ENCODE results near the gene ST8SIA1. TPM values are rescaled to one million over a fixed set of nuclear protein-coding genes. Genes with fewer than 3 reads are reported as not detected.

ST8SIA1 gene
- total RNA-seq, 1 donor from 2014 or later, result 22.0 TPM

DNA sequence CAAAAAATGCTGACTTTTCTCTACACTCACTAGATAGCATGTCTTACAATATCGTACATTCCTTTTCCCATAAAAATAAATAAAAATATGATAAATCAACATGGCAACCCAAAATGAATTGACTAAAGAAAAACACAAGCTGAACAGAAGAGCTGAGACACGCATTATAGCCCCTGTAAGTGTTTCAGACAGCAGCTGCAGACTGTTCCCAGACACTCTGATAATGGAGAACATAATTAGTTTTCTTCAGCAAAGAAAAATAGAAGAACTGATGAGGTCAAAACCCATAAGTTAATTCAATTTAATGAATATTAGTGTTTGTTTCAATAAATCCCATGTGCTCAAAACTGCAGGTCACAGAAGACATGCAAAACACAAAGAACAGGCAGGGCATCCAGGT is 23.8 kb downstream of the ST8SIA1 start:
- no peak overlapping the region for H3K4me3 Mint-ChIP-seq (ENCODE audit: unreplicated experiment)
- TF ChIP-seq, protein P1, sequence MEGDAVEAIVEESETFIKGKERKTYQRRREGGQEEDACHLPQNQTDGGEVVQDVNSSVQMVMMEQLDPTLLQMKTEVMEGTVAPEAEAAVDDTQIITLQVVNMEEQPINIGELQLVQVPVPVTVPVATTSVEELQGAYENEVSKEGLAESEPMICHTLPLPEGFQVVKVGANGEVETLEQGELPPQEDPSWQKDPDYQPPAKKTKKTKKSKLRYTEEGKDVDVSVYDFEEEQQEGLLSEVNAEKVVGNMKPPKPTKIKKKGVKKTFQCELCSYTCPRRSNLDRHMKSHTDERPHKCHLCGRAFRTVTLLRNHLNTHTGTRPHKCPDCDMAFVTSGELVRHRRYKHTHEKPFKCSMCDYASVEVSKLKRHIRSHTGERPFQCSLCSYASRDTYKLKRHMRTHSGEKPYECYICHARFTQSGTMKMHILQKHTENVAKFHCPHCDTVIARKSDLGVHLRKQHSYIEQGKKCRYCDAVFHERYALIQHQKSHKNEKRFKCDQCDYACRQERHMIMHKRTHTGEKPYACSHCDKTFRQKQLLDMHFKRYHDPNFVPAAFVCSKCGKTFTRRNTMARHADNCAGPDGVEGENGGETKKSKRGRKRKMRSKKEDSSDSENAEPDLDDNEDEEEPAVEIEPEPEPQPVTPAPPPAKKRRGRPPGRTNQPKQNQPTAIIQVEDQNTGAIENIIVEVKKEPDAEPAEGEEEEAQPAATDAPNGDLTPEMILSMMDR (IDR thresholded peaks at IDR 0.05; ENCODE audit: partially characterized antibody, unreplicated experiment), result no peak
- peaks cover 9% of the 10 kb centered on the region for H3K4me1 Mint-ChIP-seq (ENCODE audit: low read depth, unreplicated experiment)
- no peaks in the 10 kb centered on the region for H3K27me3 Mint-ChIP-seq (ENCODE audit: unreplicated experiment)
- peaks cover 3% of the 10 kb centered on the region for H3K9me3 Mint-ChIP-seq (ENCODE audit: unreplicated experiment)
- no peak overlapping the region for H3K27ac Mint-ChIP-seq (ENCODE audit: unreplicated experiment)
- no peak for DNase-seq
- no peaks in the 10 kb centered on the region for H3K36me3 Mint-ChIP-seq (ENCODE audit: unreplicated experiment)

GRCh38 chr12:22310275-22310674 is 24.2 kb downstream of the ST8SIA1 start:
- peak overlapping the region; percentile 23 for H3K27ac Mint-ChIP-seq (ENCODE audit: unreplicated experiment)
- no peaks in the 10 kb centered on the region for H3K27me3 Mint-ChIP-seq (ENCODE audit: unreplicated experiment)
- no peaks in the 10 kb centered on the region for H3K36me3 Mint-ChIP-seq (ENCODE audit: unreplicated experiment)
- H3K4me1 Mint-ChIP-seq (ENCODE audit: low read depth, unreplicated experiment), result peaks cover 9% of the 10 kb centered on the region
- no peak overlapping the region for H3K4me3 Mint-ChIP-seq (ENCODE audit: unreplicated experiment)
- no peak for DNase-seq
- TF ChIP-seq, protein P1 (IDR thresholded peaks at IDR 0.05; ENCODE audit: partially characterized antibody, unreplicated experiment), result no peak
- peaks cover 3% of the 10 kb centered on the region for H3K9me3 Mint-ChIP-seq (ENCODE audit: unreplicated experiment)

GRCh38 chr12:22307811-22308210 is 26.7 kb downstream of the ST8SIA1 start:
- H3K9me3 Mint-ChIP-seq (ENCODE audit: unreplicated experiment), result peaks cover 3% of the 10 kb centered on the region
- peak overlapping the region; percentile 50 for H3K27ac Mint-ChIP-seq (ENCODE audit: unreplicated experiment)
- TF ChIP-seq, protein P1 (IDR thresholded peaks at IDR 0.05; ENCODE audit: partially characterized antibody, unreplicated experiment), result no peak
- peaks cover 1% of the 10 kb centered on the region for H3K36me3 Mint-ChIP-seq (ENCODE audit: unreplicated experiment)
- peaks cover 9% of the 10 kb centered on the region for H3K4me1 Mint-ChIP-seq (ENCODE audit: low read depth, unreplicated experiment)
- no peak overlapping the region for H3K4me3 Mint-ChIP-seq (ENCODE audit: unreplicated experiment)
- H3K27me3 Mint-ChIP-seq (ENCODE audit: unreplicated experiment), result no peaks in the 10 kb centered on the region
- DNase-seq, result no peak

DNA sequence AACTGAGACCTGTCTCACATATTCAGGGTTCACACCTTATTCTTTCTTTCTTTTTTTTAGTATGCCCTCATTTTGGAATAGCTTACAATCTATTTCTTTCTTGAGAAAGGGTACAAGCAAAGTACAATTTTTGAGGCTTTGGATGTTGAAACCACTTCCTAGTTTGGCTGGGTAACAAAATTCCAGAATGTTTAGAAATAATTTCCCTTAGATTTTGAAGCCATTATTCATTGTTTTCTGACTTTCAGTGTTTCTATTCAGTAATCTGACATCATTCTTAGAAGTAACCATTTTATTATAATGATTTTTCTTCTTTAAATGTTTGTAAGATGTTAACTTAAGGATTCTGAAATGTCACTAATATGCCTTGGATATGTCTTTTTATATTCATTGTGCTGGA is 28.2 kb downstream of the ST8SIA1 start:
- Mint-ChIP-seq H3K9me3 (ENCODE audit: unreplicated experiment) (peaks cover 4% of the 10 kb centered on the region), H3K27ac (ENCODE audit: unreplicated experiment) (no peak overlapping the region), H3K27me3 (ENCODE audit: unreplicated experiment) (no peaks in the 10 kb centered on the region), H3K4me1 (ENCODE audit: low read depth, unreplicated experiment) (peaks cover 9% of the 10 kb centered on the region), H3K36me3 (ENCODE audit: unreplicated experiment) (peaks cover 9% of the 10 kb centered on the region), H3K4me3 (ENCODE audit: unreplicated experiment) (no peak overlapping the region)
- TF ChIP-seq, protein P1 (IDR thresholded peaks at IDR 0.05; ENCODE audit: partially characterized antibody, unreplicated experiment), result no peak
- no peak for DNase-seq

DNA sequence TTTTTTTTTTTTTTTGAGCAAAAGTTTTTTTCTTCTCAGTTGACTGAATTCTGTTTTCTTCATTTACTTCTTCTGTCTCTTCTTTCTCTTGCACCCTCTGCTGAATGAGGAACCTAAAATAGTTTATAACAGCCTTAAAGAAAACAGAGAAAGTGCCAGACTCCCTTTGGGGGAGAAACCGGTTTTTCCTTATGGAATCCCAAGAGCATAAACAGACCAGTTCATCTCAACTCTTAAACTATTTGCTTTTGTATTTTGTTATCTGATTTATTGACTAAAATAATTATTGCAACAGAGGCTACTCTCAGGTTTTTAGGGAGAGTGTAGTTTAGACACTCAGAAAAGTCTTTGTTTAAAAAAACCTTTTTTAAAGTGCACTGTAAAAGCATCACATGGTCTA is 30.2 kb downstream of the ST8SIA1 start:
- peaks cover 9% of the 10 kb centered on the region for H3K36me3 Mint-ChIP-seq (ENCODE audit: unreplicated experiment)

More for the DNA sequence above, 30.2 kb downstream of the ST8SIA1 start:
- peaks cover 4% of the 10 kb centered on the region for H3K9me3 Mint-ChIP-seq (ENCODE audit: unreplicated experiment)
- H3K27ac Mint-ChIP-seq (ENCODE audit: unreplicated experiment), result no peak overlapping the region
- H3K27me3 Mint-ChIP-seq (ENCODE audit: unreplicated experiment), result no peaks in the 10 kb centered on the region
- no peak overlapping the region for H3K4me3 Mint-ChIP-seq (ENCODE audit: unreplicated experiment)
- peaks cover 7% of the 10 kb centered on the region for H3K4me1 Mint-ChIP-seq (ENCODE audit: low read depth, unreplicated experiment)
- TF ChIP-seq, protein P1 (IDR thresholded peaks at IDR 0.05; ENCODE audit: partially characterized antibody, unreplicated experiment), result no peak
- DNase-seq, result no peak

All from glutamatergic neuron (in vitro differentiated cells).